Uterus (tissue), 2 donors: ENCODE measurements around the gene COL13A1.

Experiments used
- POLR2A ChIP-seq, 2 donors: fragments of 450-650 bp; IDR thresholded peaks; one replicate each; pipeline ENCODE4 v1.6.1; 2016; ENCODE audit warnings: antibody characterized with exemption in 2 of 2, mild to moderate bottlenecking in 1 of 2, moderate library complexity in 1 of 2
- TF ChIP-seq, protein P1 (sequence below), 4 experiments: fragments of 200-600 bp in 2 of 4; fragments of 450-650 bp in 2 of 4; sonication (generic) in 2 of 4; IDR thresholded peaks; one replicate each; pipeline ENCODE4 v1.5.1; 2016 to 2019; ENCODE audit warnings: antibody characterized with exemption in 4 of 4, mild to moderate bottlenecking in 2 of 4, moderate library complexity in 1 of 4

DNA sequence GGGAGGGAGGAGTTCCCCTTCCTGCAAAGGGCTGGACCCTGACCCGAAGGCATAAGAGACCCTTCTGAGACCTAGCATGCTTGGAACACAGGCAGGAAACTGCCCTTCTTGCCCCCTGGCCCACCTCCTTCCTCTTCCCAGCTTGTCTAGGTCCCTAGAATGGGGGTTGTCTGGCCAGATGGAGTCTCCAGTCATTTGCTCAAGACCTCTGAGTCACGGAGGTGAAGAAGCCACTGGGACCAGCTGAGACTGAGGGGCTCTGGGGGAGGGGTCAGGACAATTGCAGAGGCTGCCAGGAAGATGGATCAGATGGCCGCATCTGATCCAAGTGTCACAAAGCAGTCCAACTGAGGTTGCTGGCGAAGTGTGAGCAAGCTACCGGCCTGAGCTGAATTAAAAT, 46.2 kb downstream of the COL13A1 start:
- TF ChIP-seq, protein P1, sequence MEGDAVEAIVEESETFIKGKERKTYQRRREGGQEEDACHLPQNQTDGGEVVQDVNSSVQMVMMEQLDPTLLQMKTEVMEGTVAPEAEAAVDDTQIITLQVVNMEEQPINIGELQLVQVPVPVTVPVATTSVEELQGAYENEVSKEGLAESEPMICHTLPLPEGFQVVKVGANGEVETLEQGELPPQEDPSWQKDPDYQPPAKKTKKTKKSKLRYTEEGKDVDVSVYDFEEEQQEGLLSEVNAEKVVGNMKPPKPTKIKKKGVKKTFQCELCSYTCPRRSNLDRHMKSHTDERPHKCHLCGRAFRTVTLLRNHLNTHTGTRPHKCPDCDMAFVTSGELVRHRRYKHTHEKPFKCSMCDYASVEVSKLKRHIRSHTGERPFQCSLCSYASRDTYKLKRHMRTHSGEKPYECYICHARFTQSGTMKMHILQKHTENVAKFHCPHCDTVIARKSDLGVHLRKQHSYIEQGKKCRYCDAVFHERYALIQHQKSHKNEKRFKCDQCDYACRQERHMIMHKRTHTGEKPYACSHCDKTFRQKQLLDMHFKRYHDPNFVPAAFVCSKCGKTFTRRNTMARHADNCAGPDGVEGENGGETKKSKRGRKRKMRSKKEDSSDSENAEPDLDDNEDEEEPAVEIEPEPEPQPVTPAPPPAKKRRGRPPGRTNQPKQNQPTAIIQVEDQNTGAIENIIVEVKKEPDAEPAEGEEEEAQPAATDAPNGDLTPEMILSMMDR (IDR thresholded peaks at IDR 0.05), result no peak
- TF ChIP-seq POLR2A (IDR thresholded peaks at IDR 0.05), result no peak
